Measurements from ENCODE around the gene ALX4. TPM values are rescaled to one million over a fixed set of nuclear protein-coding genes. Genes with fewer than 3 reads are reported as not detected.
A peak's percentile ranks its signal among the peaks of the same experiment; 100 is the strongest.

Gene ALX4
- polyA plus RNA-seq, 12 donors: 0.62 to 4.3 (median 2.1) TPM; not detected in 1

GRCh38 chr11:44244639-44245310 lies 65.2 kb downstream of the ALX4 start:
- no peak for DNase-seq

- DNase-seq: no peak
Observed at GRCh38 chr11:44243595-44244343, 66.2 kb downstream of the ALX4 start.

GRCh38 chr11:44243086-44243485 lies 66.9 kb downstream of the ALX4 start:
- no peak for DNase-seq

GRCh38 chr11:44241851-44242250 lies 68.1 kb downstream of the ALX4 start:
- DNase-seq: peak; percentile 32

GRCh38 chr11:44237156-44237555 lies 72.8 kb downstream of the ALX4 start:
- DNase-seq: no peak

- DNase-seq: no peak
Observed at GRCh38 chr11:44236296-44236695, 73.6 kb downstream of the ALX4 start.

- peak; percentile 41 for DNase-seq
Observed at GRCh38 chr11:44235765-44236201, 74.2 kb downstream of the ALX4 start.

GRCh38 chr11:44229624-44230023 lies 80.3 kb downstream of the ALX4 start:
- DNase-seq: no peak

- no peak for DNase-seq
Observed at GRCh38 chr11:44229098-44229497, 80.8 kb downstream of the ALX4 start.

- DNase-seq: no peak
Observed at GRCh38 chr11:44228379-44228778, 81.6 kb downstream of the ALX4 start.

- no peak for DNase-seq
Observed at GRCh38 chr11:44226945-44227344, 83.0 kb downstream of the ALX4 start.

- DNase-seq: no peak
Observed at GRCh38 chr11:44226490-44226889, 83.4 kb downstream of the ALX4 start.

GRCh38 chr11:44224867-44225501 lies 85.0 kb downstream of the ALX4 start:
- DNase-seq: no peak

GRCh38 chr11:44223238-44223637 lies 86.7 kb downstream of the ALX4 start:
- DNase-seq: no peak

- DNase-seq: no peak
Observed at GRCh38 chr11:44221992-44222391, 87.9 kb downstream of the ALX4 start.

- no peak for DNase-seq
Observed at GRCh38 chr11:44221456-44221855, 88.5 kb downstream of the ALX4 start.

- DNase-seq: no peak
Observed at GRCh38 chr11:44219830-44220796, 89.8 kb downstream of the ALX4 start.

GRCh38 chr11:44217432-44217831 lies 92.5 kb downstream of the ALX4 start:
- no peak for DNase-seq

- no peak for DNase-seq
Observed at GRCh38 chr11:44213148-44213547, 96.8 kb downstream of the ALX4 start.

- DNase-seq: no peak
Observed at GRCh38 chr11:44212128-44212527, 97.8 kb downstream of the ALX4 start.
